Measurements from ENCODE around the gene HDAC4.
A peak's percentile ranks its signal among the peaks of the same experiment; 100 is the strongest.

HDAC4 gene

DNA sequence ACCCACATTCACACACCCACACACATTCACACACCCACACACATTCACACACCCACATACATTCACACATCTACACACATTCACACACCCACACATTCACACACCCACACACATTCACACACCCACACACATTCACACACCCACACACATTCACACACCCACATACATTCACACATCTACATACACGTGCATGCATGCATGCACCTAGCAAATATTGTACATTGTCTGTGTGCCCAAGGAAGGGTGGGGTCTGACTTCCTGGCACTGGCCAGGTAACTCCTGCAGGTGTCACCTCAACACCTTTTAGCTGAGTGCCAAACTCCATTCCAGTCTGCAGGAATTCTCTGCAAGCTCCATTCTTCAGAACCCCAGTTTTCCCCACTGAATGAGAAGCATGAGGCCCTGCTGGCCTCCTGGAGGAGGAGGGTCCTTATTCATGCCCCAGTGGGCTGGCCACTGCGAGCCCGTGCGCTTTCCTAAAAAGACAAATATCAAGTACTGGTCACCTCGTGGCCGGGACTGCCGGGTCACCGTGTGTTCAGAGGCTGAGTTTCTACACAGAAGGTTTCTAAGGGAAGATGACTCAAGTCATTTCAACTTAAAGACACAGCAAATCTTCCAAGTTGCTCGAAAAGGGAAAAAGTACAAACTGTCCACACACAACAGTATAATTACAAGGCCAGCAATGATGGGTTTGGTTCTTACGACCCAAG lies 131.5 kb downstream of the HDAC4 start:
- H3K4me1 ChIP-seq (ENCODE audit: control insufficient read depth in 5 of 5, insufficient read depth in 5 of 5, low read length in 5 of 5), result peaks cover 29 to 71% (median 64%) of the 10 kb centered on the region in 5 donors
- H3K9ac ChIP-seq (ENCODE audit: low read length in 5 of 5), result peak overlapping the region in 1 of 5 donors; percentile 52
- no peak overlapping the region for H3K4me3 ChIP-seq (ENCODE audit: low read depth in 1 of 5, low read length in 5 of 5)
- H3K9me3 ChIP-seq (ENCODE audit: control insufficient read depth in 5 of 5, low read length in 5 of 5), result no peaks in the 10 kb centered on the region
- no peak overlapping the region for H3K27ac ChIP-seq (ENCODE audit: low read depth, low read length)
- H3K36me3 ChIP-seq (ENCODE audit: control insufficient read depth in 5 of 5, insufficient read depth in 5 of 5, low read length in 5 of 5), result no peaks in the 10 kb centered on the region
- peaks cover 0 to 3% (median 0%) of the 10 kb centered on the region in 5 donors for H3K27me3 ChIP-seq (ENCODE audit: control insufficient read depth in 5 of 5, insufficient read depth in 4 of 5, low read length in 5 of 5)

DNA sequence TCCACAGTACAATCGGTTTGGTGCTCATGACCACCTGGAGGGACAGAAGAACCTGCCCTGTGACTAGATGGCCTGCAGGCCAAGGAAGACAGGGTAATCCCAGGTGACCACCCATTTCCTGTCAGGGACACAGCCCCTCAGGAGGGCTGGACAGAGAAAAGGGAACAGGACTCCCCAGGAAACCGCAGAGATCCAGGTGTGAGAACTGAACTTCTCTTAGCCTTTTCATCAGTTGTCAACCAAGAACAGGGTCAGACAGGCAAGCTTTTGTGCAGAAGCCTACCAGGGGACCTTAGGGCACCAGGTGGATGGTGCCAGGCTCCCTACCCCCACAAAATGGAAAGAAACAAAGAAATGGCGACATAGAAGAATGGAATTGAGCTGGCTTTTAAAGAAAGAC lies 132.3 kb downstream of the HDAC4 start:
- Histone ChIP-seq H3K9ac (ENCODE audit: low read length in 5 of 5) (peak overlapping the region in 3 of 5 donors; percentile 12 to 31 (median 19)), H3K27ac (ENCODE audit: low read depth, low read length) (peak overlapping the region; percentile 28), H3K4me3 (ENCODE audit: low read depth in 1 of 5, low read length in 5 of 5) (no peak overlapping the region), H3K4me1 (ENCODE audit: control insufficient read depth in 5 of 5, insufficient read depth in 5 of 5, low read length in 5 of 5) (peaks cover 32 to 72% (median 64%) of the 10 kb centered on the region in 5 donors), H3K36me3 (ENCODE audit: control insufficient read depth in 5 of 5, insufficient read depth in 5 of 5, low read length in 5 of 5) (no peaks in the 10 kb centered on the region), H3K27me3 (ENCODE audit: control insufficient read depth in 5 of 5, insufficient read depth in 4 of 5, low read length in 5 of 5) (peaks cover 0 to 3% (median 0%) of the 10 kb centered on the region in 5 donors), H3K9me3 (ENCODE audit: control insufficient read depth in 5 of 5, low read length in 5 of 5) (no peaks in the 10 kb centered on the region)

DNA sequence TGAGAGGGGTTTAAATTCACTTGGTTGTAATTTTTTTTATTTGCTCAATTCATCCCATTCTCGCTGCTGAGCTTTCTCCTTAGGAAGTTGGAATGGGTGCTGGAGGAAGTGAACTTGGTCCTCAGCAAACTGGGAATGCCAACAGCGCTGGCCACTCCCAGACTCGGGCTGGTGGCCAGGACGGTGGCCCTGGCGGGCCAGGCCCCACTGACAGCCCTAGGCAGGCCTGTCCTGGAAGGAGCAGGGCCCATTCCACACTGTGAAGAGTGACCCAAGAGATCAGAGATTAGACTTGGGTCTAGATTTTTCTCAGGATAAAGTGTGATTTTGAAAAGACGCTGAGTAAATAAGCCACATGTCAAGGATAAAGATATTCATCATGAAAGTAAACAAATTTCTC lies 132.7 kb downstream of the HDAC4 start:
- Histone ChIP-seq H3K36me3 (ENCODE audit: control insufficient read depth in 5 of 5, insufficient read depth in 5 of 5, low read length in 5 of 5) (no peaks in the 10 kb centered on the region), H3K4me1 (ENCODE audit: control insufficient read depth in 5 of 5, insufficient read depth in 5 of 5, low read length in 5 of 5) (peaks cover 32 to 72% (median 63%) of the 10 kb centered on the region in 5 donors), H3K9ac (ENCODE audit: low read length in 5 of 5) (peak overlapping the region in 3 of 5 donors; percentile 12 to 31 (median 19)), H3K4me3 (ENCODE audit: low read depth in 1 of 5, low read length in 5 of 5) (no peak overlapping the region), H3K27ac (ENCODE audit: low read depth, low read length) (peak overlapping the region; percentile 28), H3K27me3 (ENCODE audit: control insufficient read depth in 5 of 5, insufficient read depth in 4 of 5, low read length in 5 of 5) (peaks cover 0 to 3% (median 0%) of the 10 kb centered on the region in 5 donors), H3K9me3 (ENCODE audit: control insufficient read depth in 5 of 5, low read length in 5 of 5) (no peaks in the 10 kb centered on the region)

DNA sequence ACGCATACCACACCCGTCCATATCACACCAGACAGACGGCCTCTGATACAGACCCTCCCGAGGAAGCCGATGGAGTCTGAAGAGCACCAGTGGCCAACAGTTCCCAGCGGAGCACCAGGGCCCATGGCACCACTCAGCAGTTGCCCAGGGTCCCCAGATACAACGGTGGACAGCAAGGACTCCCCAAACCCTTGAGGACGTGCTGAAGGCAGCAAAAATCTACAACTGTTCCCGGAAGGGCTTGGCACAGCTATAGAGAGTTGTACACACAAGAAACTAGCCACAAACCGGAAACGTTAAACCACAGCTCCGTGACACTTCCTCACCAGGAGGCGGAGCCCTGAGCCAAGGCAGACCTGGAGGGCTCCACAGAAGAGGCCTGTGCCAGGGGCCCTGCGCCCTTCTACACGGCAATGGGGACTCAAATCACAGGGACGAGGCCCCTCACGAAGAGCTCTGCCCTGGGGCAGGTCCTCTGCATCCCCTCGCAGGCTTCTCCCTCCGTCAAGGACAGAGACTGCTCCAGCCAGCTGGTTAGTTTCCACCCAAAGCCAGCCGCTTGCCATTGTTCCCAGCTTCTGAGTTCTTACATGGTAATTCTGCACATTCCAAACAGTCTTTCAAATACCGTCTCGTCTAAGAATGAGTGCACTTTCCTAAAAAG lies 133.4 kb downstream of the HDAC4 start:
- Histone ChIP-seq H3K27me3 (ENCODE audit: control insufficient read depth in 5 of 5, insufficient read depth in 4 of 5, low read length in 5 of 5) (peaks cover 0 to 3% (median 0%) of the 10 kb centered on the region in 5 donors), H3K36me3 (ENCODE audit: control insufficient read depth in 5 of 5, insufficient read depth in 5 of 5, low read length in 5 of 5) (no peaks in the 10 kb centered on the region), H3K9ac (ENCODE audit: low read length in 5 of 5) (peak overlapping the region in 2 of 5 donors; percentile 1 to 57), H3K9me3 (ENCODE audit: control insufficient read depth in 5 of 5, low read length in 5 of 5) (no peaks in the 10 kb centered on the region), H3K4me3 (ENCODE audit: low read depth in 1 of 5, low read length in 5 of 5) (peak overlapping the region in 3 of 5 donors; percentile 22 to 49 (median 30)), H3K4me1 (ENCODE audit: control insufficient read depth in 5 of 5, insufficient read depth in 5 of 5, low read length in 5 of 5) (peaks cover 30 to 68% (median 66%) of the 10 kb centered on the region in 5 donors), H3K27ac (ENCODE audit: low read depth, low read length) (peak overlapping the region; percentile 28)

DNA sequence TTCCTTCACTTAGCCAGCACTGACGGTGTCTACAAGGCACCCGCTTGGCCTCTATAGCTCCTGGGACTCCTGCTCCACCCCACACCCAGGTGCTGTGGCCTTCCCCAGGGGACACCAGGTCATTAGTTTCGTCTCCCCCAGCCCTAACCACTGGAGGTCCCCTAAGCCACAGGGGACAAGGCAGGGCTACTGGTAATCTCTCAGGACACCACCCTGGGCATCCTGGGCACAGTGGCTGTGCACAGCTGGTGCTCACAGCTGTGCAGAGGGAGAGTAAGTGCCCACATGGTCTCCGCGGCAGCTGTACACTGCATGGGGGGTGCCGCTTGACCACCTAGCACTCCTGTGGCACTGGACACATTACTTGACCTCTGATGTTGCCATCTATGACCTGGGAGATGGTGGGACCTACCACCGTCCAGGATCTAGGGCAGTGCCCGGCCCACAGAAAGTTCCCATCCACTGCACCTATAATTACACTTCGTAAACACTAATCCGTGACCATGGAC lies 134.0 kb downstream of the HDAC4 start:
- H3K27ac ChIP-seq (ENCODE audit: low read depth, low read length), result peak overlapping the region; percentile 2
- peaks cover 0 to 3% (median 0%) of the 10 kb centered on the region in 5 donors for H3K27me3 ChIP-seq (ENCODE audit: control insufficient read depth in 5 of 5, insufficient read depth in 4 of 5, low read length in 5 of 5)
- H3K9ac ChIP-seq (ENCODE audit: low read length in 5 of 5), result peak overlapping the region in 1 of 5 donors; percentile 1
- H3K4me1 ChIP-seq (ENCODE audit: control insufficient read depth in 5 of 5, insufficient read depth in 5 of 5, low read length in 5 of 5), result peaks cover 27 to 63% (median 62%) of the 10 kb centered on the region in 5 donors
- peak overlapping the region in 3 of 5 donors; percentile 24 to 49 (median 30) for H3K4me3 ChIP-seq (ENCODE audit: low read depth in 1 of 5, low read length in 5 of 5)
- H3K36me3 ChIP-seq (ENCODE audit: control insufficient read depth in 5 of 5, insufficient read depth in 5 of 5, low read length in 5 of 5), result no peaks in the 10 kb centered on the region
- H3K9me3 ChIP-seq (ENCODE audit: control insufficient read depth in 5 of 5, low read length in 5 of 5), result no peaks in the 10 kb centered on the region

DNA sequence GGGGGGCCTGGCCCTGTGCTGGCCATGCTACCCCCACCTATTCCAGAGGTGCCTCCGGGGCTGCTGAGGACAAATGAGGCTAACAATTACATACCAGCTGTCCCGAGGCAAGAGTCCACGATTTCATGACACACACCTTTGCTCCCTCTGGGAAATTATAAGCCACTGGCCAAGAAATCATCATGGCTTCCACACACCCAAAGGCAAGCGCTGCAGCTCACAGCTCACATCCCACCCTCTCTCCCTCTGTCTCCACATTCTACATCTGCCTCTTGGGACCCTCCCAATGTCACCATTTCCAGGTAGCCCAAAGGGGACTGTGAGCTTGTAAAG lies 134.4 kb downstream of the HDAC4 start:
- Histone ChIP-seq H3K4me3 (ENCODE audit: low read depth in 1 of 5, low read length in 5 of 5) (peak overlapping the region in 1 of 5 donors; percentile 49), H3K9ac (ENCODE audit: low read length in 5 of 5) (no peak overlapping the region), H3K27me3 (ENCODE audit: control insufficient read depth in 5 of 5, insufficient read depth in 4 of 5, low read length in 5 of 5) (peaks cover 0 to 3% (median 0%) of the 10 kb centered on the region in 5 donors), H3K36me3 (ENCODE audit: control insufficient read depth in 5 of 5, insufficient read depth in 5 of 5, low read length in 5 of 5) (no peaks in the 10 kb centered on the region), H3K27ac (ENCODE audit: low read depth, low read length) (peak overlapping the region; percentile 2), H3K9me3 (ENCODE audit: control insufficient read depth in 5 of 5, low read length in 5 of 5) (no peaks in the 10 kb centered on the region), H3K4me1 (ENCODE audit: control insufficient read depth in 5 of 5, insufficient read depth in 5 of 5, low read length in 5 of 5) (peaks cover 23 to 58% (median 58%) of the 10 kb centered on the region in 5 donors)

DNA sequence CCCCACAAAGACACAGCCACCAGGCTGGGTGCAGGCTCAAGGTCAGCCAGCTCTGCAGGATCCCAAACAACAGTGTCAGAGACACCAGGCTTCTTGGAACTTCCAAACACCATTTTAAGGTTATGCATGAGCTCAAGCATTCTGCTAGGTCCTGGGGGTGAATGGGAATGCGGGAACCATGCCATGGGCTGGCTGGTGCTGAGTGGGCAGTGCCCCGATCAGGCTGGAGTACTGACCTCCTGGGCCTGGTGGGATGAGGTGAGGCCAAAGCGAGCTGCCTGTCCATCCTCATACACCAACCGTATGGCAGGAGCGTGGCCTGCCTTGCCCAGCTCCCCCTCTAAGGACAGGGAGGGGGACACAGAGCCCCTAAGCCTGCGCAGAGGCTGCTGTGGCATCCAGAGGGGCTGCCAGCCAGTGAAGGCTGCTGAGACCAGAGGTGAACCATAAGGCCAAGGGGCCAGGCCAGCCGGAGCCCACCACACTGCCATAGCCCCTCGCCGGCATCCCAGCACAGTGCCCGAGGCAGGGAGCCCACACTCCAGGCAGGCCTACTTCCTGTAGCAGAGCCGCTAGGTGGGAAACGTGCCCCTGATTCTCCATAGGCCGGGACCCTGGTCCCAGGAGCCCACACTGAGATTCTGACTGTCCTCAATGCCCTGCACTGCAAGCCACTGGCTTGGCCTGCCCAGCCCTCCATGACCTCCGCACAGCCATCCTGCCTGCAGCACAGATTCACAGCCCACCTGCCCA lies 135.0 kb downstream of the HDAC4 start:
- Histone ChIP-seq H3K27ac (ENCODE audit: low read depth, low read length) (peak overlapping the region; percentile 52), H3K4me1 (ENCODE audit: control insufficient read depth in 5 of 5, insufficient read depth in 5 of 5, low read length in 5 of 5) (peaks cover 23 to 57% (median 55%) of the 10 kb centered on the region in 5 donors), H3K9me3 (ENCODE audit: control insufficient read depth in 5 of 5, low read length in 5 of 5) (no peaks in the 10 kb centered on the region), H3K9ac (ENCODE audit: low read length in 5 of 5) (no peak overlapping the region), H3K36me3 (ENCODE audit: control insufficient read depth in 5 of 5, insufficient read depth in 5 of 5, low read length in 5 of 5) (no peaks in the 10 kb centered on the region), H3K4me3 (ENCODE audit: low read depth in 1 of 5, low read length in 5 of 5) (no peak overlapping the region), H3K27me3 (ENCODE audit: control insufficient read depth in 5 of 5, insufficient read depth in 4 of 5, low read length in 5 of 5) (peaks cover 0 to 3% (median 0%) of the 10 kb centered on the region in 5 donors)

DNA sequence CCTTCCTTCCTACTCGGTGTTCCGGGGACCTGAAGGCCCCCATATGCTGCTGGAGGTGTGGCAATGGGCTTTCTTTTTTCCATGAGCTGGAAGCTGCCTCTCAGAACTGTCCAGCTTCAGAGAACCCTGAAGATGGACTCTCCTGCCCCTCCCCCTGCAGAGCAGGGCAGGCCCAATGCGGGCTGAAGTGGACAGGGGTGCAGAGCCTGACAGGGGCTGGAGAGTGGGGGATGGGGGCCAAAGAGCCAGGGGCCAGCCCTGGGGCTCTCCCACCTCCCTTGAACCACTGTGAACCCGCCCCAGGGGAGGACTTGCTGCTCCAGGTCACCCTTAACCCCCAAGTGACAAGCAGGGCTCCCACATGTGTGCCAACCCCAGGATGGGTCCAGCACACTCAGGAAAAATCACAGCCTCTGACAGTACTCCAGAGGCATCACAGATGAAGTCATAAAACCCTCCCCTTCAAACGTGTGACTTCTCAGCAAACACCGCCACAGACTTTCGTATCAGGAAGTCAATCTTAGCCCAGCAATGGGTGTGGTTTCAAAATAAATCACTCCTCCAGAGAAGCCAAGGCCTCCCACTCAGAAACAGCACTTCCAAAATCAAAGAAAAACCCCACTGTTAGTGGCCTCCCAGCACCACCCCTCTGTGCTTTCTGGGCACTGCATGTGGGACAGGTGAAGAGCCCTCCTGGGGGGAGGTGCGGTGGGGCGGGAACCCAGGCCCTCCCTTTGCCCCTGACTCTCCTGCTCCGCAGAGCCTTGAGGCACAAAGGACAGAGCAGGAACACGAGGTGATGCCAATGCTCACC lies 135.8 kb downstream of the HDAC4 start:
- Histone ChIP-seq H3K9me3 (ENCODE audit: control insufficient read depth in 5 of 5, low read length in 5 of 5) (no peaks in the 10 kb centered on the region), H3K4me3 (ENCODE audit: low read depth in 1 of 5, low read length in 5 of 5) (peak overlapping the region in 1 of 5 donors; percentile 17), H3K27ac (ENCODE audit: low read depth, low read length) (peak overlapping the region; percentile 52), H3K9ac (ENCODE audit: low read length in 5 of 5) (no peak overlapping the region), H3K36me3 (ENCODE audit: control insufficient read depth in 5 of 5, insufficient read depth in 5 of 5, low read length in 5 of 5) (no peaks in the 10 kb centered on the region), H3K4me1 (ENCODE audit: control insufficient read depth in 5 of 5, insufficient read depth in 5 of 5, low read length in 5 of 5) (peaks cover 23 to 61% (median 55%) of the 10 kb centered on the region in 5 donors), H3K27me3 (ENCODE audit: control insufficient read depth in 5 of 5, insufficient read depth in 4 of 5, low read length in 5 of 5) (peaks cover 0 to 3% (median 0%) of the 10 kb centered on the region in 5 donors)

DNA sequence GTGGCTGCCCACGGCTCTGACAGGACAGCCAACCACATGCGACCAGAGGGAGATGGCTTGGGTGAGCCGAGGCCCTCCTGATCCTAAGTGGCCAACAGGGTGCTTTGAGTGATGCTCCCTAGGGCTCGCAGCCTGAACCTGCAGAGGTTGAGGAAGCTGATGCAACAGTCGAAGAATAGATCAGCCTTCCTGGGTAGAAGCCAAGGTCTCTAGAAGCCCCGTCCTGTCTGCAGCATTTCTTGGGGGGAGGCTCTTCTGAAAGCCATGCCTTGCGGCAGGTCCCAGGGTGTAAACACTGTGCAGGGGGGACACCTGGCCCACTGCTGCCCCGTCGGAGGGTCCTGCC lies 136.4 kb downstream of the HDAC4 start:
- H3K27me3 ChIP-seq (ENCODE audit: control insufficient read depth in 5 of 5, insufficient read depth in 4 of 5, low read length in 5 of 5), result peaks cover 0 to 3% (median 0%) of the 10 kb centered on the region in 5 donors
- H3K27ac ChIP-seq (ENCODE audit: low read depth, low read length), result peak overlapping the region; percentile 41
- H3K4me1 ChIP-seq (ENCODE audit: control insufficient read depth in 5 of 5, insufficient read depth in 5 of 5, low read length in 5 of 5), result peaks cover 23 to 65% (median 55%) of the 10 kb centered on the region in 5 donors
- peak overlapping the region in 2 of 5 donors; percentile 7 to 17 for H3K4me3 ChIP-seq (ENCODE audit: low read depth in 1 of 5, low read length in 5 of 5)
- no peaks in the 10 kb centered on the region for H3K36me3 ChIP-seq (ENCODE audit: control insufficient read depth in 5 of 5, insufficient read depth in 5 of 5, low read length in 5 of 5)
- H3K9ac ChIP-seq (ENCODE audit: low read length in 5 of 5), result no peak overlapping the region
- no peaks in the 10 kb centered on the region for H3K9me3 ChIP-seq (ENCODE audit: control insufficient read depth in 5 of 5, low read length in 5 of 5)
